HG03378 (cell line): Measurements from ENCODE around the gene D2HGDH.
"Not testable (repeated sequence)": the region's sequence is repeated elsewhere in the genome, so short reads cannot be mapped to it uniquely, and the experiment has no call there.

ENCODE experiments used
- ATAC-seq: cut with Tn5 transposase; IDR thresholded peaks from one replicate; pipeline ENCODE4 v1.9.1; 2021; ENCODE audit warnings: mild to moderate bottlenecking, moderate library complexity; ENCODE audit not compliant: unreplicated experiment

Gene D2HGDH

GRCh38 chr2:241724975-241725870, 9.2 kb upstream of the D2HGDH start:
- no peak for ATAC-seq

GRCh38 chr2:241726459-241726858, 8.0 kb upstream of the D2HGDH start:
- no peak for ATAC-seq

DNA sequence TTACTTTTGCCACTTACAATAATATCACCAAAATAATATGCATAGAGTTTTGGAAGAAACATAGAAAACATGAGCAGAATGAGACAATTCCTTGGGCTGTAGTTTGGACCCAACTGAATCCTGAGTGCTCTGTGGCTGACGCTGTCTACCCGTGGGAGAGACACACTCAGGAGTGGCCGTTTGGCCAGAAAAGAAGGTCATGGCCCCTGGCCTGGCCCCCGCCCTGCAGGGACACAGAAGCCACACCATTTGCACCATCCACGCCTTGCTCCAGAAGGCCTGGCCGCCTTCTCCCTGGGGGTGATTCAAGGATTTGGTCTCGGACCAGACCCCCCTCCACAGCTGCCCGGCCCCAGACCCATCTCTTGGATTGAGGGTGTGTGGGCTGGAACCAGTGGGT, 6.4 kb upstream of the D2HGDH start:
- no peak for ATAC-seq

- no peak for ATAC-seq
Observed at GRCh38 chr2:241728627-241729026, 5.8 kb upstream of the D2HGDH start.

- no peak for ATAC-seq
Observed at GRCh38 chr2:241729868-241730267, 4.6 kb upstream of the D2HGDH start.

DNA sequence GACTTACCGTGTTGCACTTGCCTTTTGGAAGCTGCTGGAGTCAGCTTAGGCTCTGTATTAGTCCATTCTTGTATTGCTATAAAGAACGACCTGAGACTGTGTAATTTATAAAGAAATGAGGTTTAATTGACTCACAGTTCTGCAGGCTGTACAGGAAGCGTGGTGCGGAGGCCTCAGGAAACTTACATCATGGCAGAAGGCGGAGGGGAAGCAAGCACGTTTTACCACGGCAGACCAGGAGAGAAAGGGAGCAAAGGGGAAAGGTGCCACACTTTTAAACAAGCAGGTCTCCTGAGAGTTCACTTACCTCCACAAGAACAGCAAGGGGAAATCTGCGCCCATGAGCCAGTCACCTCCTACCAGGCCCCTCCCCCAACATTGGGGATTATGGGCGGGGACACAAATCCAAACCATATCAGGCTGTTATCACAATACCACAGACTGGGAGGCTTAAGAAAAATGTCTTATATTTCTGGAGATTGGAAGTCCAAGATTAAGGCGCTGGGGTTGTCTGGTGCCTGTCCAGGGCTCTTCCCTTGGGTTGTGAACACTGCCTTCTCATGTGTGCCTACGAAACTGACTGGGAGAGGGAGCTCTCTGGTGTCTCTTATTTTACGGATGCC, 3.6 kb upstream of the D2HGDH start:
- no peak for ATAC-seq

GRCh38 chr2:241732513-241733186, 1.8 kb upstream of the D2HGDH start:
- ATAC-seq, result not testable (repeated sequence)

DNA sequence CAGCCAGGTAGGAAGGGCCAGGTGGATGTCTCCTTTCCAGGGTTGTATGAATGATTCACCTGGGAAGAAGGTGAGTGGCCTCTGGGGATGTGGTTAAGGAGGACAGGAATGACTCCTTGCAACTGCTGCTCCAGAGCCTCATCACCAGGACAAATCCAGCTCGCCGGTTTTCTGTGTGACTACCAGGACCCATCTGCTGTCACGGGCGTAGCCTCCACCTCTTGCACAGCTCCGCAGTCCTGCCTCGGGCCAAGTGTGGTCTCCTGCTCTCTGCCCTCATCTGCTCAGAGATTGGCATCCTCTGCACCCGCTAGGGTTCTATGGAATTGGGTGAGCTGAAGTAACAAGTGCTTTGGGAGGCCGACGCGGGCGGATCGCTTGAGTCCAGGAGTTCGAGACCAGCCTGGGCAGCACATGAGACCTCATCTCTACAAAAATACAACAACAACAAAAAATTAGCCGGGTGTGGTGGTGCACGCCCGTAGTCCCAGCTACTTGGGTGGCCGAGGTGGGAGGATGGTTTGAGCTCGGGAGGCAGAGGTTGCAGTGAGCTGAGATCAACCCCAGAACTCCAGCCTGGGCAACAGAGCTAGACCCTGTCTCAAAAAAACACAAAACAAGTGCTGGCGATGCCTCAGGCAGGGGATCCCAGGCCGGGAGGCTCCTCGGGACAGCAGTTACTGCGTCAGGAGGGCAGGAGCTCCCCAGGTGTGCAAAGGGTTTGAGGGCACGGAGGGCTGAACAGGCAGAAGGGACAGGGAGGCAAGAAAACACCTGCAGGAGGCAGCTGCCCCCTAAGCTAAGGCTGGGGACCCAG, 831 bp upstream of the D2HGDH start:
- ATAC-seq, result no peak

DNA sequence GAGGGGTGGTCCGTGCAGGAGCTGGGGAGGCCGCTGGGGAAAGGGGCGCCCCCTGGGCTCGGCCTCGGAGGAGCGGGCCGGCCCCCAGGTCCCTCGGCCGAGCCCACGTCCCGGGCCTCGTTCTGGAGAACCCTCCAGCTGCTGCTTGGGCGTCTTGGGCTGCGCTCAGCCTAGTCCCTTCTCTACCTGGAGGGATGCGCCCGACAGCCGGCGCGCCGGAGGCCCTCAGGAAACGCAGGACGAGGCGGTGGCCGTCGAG, 293 bp upstream of the D2HGDH start:
- no peak for ATAC-seq

DNA sequence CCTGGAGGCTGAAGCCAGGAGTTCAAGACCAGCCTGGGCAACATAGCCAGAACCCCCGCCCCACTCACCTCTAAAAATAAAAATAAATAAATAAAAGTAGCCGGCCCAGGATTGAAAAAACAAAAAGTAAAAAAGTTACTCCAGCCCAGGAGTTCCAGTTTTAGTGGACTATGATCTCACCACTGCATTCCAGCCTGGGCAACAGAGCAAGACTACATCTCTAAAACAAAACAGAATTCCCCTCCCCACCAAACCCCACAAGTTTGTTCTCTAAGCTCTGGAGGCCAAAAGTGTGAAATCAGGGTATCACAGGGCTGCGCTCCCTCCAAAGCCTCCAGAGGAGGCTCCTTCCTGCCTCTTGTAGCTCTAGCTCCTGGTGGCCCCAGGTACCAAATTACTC, 1.7 kb downstream of the D2HGDH start:
- no peak for ATAC-seq

GRCh38 chr2:241738040-241738686, 3.7 kb downstream of the D2HGDH start:
- no peak for ATAC-seq

GRCh38 chr2:241739177-241739576, 4.7 kb downstream of the D2HGDH start:
- no peak for ATAC-seq

GRCh38 chr2:241739651-241740050, 5.2 kb downstream of the D2HGDH start:
- no peak for ATAC-seq

DNA sequence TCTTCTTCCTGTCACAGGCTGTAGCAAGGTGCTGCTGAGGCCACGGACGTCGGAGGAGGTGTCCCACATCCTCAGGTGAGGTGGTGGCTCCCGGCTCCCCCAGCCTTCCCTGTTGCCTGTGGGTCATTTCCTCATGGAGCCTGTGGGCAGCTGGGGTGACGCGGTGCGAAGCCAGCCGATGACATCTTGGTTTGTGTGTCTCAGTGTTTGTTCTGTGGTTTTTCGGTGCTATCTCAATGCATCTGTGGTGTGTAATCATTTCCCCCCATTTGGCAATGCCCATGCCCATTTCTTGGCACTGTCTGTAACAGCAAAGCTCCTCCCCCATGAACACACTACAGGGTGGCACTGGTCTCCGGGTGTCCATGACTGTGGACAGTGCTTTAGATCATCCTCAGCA, 6.6 kb downstream of the D2HGDH start:
- ATAC-seq, result no peak

GRCh38 chr2:241742320-241742939, 8.0 kb downstream of the D2HGDH start:
- no peak for ATAC-seq

DNA sequence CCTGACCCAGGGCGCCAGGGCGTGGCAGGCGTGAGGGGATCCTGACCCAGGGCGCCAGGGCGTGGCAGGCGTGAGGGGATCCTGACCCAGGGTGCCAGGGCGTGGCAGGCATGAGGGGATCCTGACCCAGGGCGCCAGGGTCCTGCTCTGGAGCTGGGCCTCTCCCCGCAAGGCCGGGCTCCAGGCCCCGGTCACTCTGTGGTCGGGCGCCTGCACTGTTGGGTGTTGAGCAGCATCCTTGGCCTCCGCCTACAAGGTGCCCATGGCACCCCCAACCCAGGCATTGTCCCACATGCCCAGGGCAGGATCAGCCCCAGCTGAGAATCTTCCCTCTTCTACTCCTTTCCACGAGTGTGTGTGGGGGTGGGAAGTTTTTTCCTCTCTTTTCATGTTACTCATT, 8.6 kb downstream of the D2HGDH start:
- not testable (repeated sequence) for ATAC-seq

DNA sequence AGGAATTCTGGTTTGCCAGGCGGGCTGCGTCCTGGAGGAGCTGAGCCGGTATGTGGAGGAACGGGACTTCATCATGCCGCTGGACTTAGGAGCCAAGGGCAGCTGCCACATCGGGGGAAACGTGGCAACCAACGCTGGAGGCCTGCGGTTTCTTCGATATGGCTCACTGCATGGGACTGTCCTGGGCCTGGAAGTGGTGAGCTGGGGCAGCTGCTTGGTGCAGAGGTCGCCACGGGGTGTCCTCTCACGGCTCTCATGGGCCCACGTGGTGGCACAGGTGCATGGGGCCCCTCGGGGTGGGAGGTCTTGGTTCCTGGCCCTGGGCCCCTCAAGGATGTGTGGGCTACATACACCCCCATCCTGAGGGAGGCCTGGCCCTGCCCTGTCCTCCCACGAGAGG, 9.2 kb downstream of the D2HGDH start:
- ATAC-seq, result no peak

DNA sequence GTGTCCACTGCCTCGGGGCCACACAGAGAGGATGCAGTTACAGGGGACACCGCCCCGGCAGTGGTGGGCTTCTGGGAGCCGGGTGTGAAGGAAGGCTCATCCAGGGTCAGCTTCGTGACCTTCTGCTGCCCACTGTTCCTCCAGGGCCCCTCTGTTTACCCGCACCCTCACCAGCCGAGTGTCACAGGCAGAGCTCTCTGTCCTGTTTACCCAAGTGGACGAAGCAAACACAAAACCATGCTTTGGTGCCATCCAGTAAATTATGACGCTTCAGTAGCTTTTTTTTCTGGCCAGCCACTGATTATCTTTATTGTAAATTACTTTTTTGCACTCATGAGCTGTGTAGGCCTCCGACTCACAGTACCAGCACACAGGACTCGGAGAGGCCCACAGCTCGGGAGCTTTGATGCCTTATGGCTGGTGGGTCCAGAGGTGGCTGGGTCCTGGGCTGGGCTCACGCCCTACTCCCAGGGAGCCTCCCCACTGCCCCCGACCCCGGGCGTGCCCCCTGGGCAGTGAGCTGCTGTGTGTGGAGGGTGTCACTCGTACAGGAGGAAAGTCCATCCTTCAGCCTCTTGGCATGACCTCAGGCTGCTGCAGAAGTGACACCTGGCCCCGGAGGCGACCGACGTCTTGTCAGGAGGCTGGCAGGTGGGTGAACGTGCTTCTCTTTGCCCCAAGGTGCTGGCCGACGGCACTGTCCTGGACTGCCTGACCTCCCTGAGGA, 9.8 kb downstream of the D2HGDH start:
- ATAC-seq, result no peak

DNA sequence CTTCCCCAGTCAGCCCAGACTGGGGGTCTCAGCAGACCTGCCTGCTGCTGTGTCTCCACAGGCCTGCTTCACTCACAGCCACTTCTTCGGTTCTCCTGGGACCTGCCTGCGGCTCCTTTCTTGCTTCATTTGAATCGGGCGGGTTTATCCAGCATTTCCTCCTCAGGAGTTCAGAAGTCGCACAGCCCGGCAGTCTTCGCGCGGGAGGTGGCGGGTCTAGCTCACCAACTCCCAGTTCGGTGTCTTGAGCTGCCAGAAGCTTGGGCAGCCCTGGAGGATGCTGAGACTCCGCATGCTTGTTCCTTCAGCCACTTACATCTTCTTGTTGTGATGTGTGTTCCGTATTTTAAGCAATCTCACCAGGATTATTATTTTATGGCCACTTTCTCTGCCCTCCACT, 10.8 kb downstream of the D2HGDH start:
- ATAC-seq, result no peak

- ATAC-seq, result no peak
Observed at GRCh38 chr2:241746084-241746483, 11.7 kb downstream of the D2HGDH start.
